SK-N-SH treated with all-trans-retinoic acid at 6 μM for 48 hours (cell line): ENCODE results near the gene TYW5.
"Not testable (repeated sequence)": the region's sequence is repeated elsewhere in the genome, so short reads cannot be mapped to it uniquely, and the experiment has no call there.

ENCODE experiments used
- ATAC-seq: fragments of 200-7000 bp; cut with Tn5 transposase; 3 replicates; pipeline ENCODE4 v1.9.1; 2020; ENCODE audit warnings: mild to moderate bottlenecking, moderate library complexity
- ARNTL ChIP-seq: fragments of 450-650 bp; formaldehyde crosslinking; IDR thresholded peaks from 2 replicates; pipeline ENCODE4 v1.5.0; 2020; ENCODE audit warnings: low read depth, mild to moderate bottlenecking, moderate library complexity, borderline replicate concordance
- BACH2 ChIP-seq: fragments of 250-450 bp; sonication (Bioruptor Pico); IDR thresholded peaks from 2 replicates; pipeline ENCODE4 v1.9.0; 2021; ENCODE audit warnings: mild to moderate bottlenecking, borderline replicate concordance
- CSDC2 ChIP-seq: fragments of 250-450 bp; sonication (Bioruptor Pico); IDR thresholded peaks from 2 replicates; pipeline ENCODE4 v1.5.0; 2020; ENCODE audit warnings: mild to moderate bottlenecking, moderate library complexity
- ESRRG ChIP-seq: fragments of 250-450 bp; sonication (Bioruptor Pico); IDR thresholded peaks from 2 replicates; pipeline ENCODE4 v1.6.1; 2021; ENCODE audit warnings: mild to moderate bottlenecking
- GLIS3 ChIP-seq: fragments of 250-450 bp; sonication (Bioruptor Pico); IDR thresholded peaks from 2 replicates; pipeline ENCODE4 v1.5.0; 2020; ENCODE audit warnings: mild to moderate bottlenecking, moderate library complexity
- ISL1 ChIP-seq: fragments of 250-450 bp; sonication (Bioruptor Pico); IDR thresholded peaks from 2 replicates; pipeline ENCODE4 v2.1.2; 2022; ENCODE audit warnings: mild to moderate bottlenecking, moderate library complexity
- OSR1 ChIP-seq: fragments of 250-450 bp; sonication (Bioruptor Pico); IDR thresholded peaks from 2 replicates; pipeline ENCODE4 v1.8.0; 2022; ENCODE audit warnings: moderate library complexity, mild to moderate bottlenecking, inconsistent platforms
- PATZ1 ChIP-seq: fragments of 250-450 bp; sonication (Bioruptor Pico); IDR thresholded peaks from 2 replicates; pipeline ENCODE4 v1.8.0; 2020; ENCODE audit warnings: mild to moderate bottlenecking, moderate library complexity, borderline replicate concordance
- PPARA ChIP-seq: fragments of 250-450 bp; sonication (Bioruptor Pico); IDR thresholded peaks from 2 replicates; pipeline ENCODE4 v1.5.0; 2020; ENCODE audit warnings: mild to moderate bottlenecking, borderline replicate concordance
- RARB ChIP-seq: fragments of 250-450 bp; sonication (Bioruptor Pico); IDR thresholded peaks from 2 replicates; pipeline ENCODE4 v1.8.0; 2021; ENCODE audit warnings: mild to moderate bottlenecking, moderate library complexity
- SNAI2 ChIP-seq: fragments of 250-450 bp; sonication (Bioruptor Pico); IDR thresholded peaks from 2 replicates; pipeline ENCODE4 v1.5.0; 2020; ENCODE audit warnings: mild to moderate bottlenecking, moderate library complexity
- TCF4 ChIP-seq: fragments of 250-450 bp; sonication (Bioruptor Pico); IDR thresholded peaks from 2 replicates; pipeline ENCODE4 v1.8.0; 2021; ENCODE audit warnings: mild to moderate bottlenecking, moderate library complexity, borderline replicate concordance
- TOX ChIP-seq: fragments of 250-450 bp; sonication (Bioruptor Pico); IDR thresholded peaks from 2 replicates; pipeline ENCODE4 v1.8.0; 2021; ENCODE audit warnings: mild to moderate bottlenecking, moderate library complexity, borderline replicate concordance
- ZFP30 ChIP-seq: fragments of 450-650 bp; formaldehyde crosslinking; IDR thresholded peaks from 2 replicates; pipeline ENCODE4 v1.5.0; 2022; ENCODE audit warnings: mild to moderate bottlenecking, moderate library complexity
- ZNF565 ChIP-seq: fragments of 450-650 bp; formaldehyde crosslinking; conservative IDR thresholded peaks from 2 replicates; pipeline ENCODE4 v1.5.0; 2020; ENCODE audit warnings: low read depth, mild to moderate bottlenecking, moderate library complexity
- ZNF70 ChIP-seq: fragments of 450-650 bp; formaldehyde crosslinking; IDR thresholded peaks from 2 replicates; pipeline ENCODE4 v1.5.0; 2020; ENCODE audit warnings: mild to moderate bottlenecking, moderate library complexity
- ZNF8 ChIP-seq: fragments of 450-650 bp; formaldehyde crosslinking; IDR thresholded peaks from 2 replicates; pipeline ENCODE4 v1.5.0; 2020; ENCODE audit warnings: mild to moderate bottlenecking, moderate library complexity
- TF ChIP-seq, protein P1 (sequence below): fragments of 250-450 bp; sonication (Bioruptor Pico); IDR thresholded peaks from 2 replicates; pipeline ENCODE4 v1.5.0; 2020; ENCODE audit warnings: mild to moderate bottlenecking, moderate library complexity
- TF ChIP-seq, protein P2 (sequence below): fragments of 250-450 bp; sonication (Bioruptor Pico); IDR thresholded peaks from 2 replicates; pipeline ENCODE4 v1.8.0; 2021; ENCODE audit warnings: low read depth, mild to moderate bottlenecking, moderate library complexity, borderline replicate concordance
- TF ChIP-seq, protein P3 (sequence below): fragments of 250-450 bp; sonication (Bioruptor Pico); IDR thresholded peaks from 2 replicates; pipeline ENCODE4 v1.5.1; 2021; ENCODE audit warnings: mild to moderate bottlenecking, moderate library complexity

The TYW5 gene

GRCh38 chr2:199923924-199924323 lies 31.4 kb downstream of the TYW5 start (continued):
- TF ChIP-seq, protein P1, sequence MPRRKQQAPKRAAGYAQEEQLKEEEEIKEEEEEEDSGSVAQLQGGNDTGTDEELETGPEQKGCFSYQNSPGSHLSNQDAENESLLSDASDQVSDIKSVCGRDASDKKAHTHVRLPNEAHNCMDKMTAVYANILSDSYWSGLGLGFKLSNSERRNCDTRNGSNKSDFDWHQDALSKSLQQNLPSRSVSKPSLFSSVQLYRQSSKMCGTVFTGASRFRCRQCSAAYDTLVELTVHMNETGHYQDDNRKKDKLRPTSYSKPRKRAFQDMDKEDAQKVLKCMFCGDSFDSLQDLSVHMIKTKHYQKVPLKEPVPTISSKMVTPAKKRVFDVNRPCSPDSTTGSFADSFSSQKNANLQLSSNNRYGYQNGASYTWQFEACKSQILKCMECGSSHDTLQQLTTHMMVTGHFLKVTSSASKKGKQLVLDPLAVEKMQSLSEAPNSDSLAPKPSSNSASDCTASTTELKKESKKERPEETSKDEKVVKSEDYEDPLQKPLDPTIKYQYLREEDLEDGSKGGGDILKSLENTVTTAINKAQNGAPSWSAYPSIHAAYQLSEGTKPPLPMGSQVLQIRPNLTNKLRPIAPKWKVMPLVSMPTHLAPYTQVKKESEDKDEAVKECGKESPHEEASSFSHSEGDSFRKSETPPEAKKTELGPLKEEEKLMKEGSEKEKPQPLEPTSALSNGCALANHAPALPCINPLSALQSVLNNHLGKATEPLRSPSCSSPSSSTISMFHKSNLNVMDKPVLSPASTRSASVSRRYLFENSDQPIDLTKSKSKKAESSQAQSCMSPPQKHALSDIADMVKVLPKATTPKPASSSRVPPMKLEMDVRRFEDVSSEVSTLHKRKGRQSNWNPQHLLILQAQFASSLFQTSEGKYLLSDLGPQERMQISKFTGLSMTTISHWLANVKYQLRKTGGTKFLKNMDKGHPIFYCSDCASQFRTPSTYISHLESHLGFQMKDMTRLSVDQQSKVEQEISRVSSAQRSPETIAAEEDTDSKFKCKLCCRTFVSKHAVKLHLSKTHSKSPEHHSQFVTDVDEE (CRISPR knock-in tag): no peak
- TF ChIP-seq, all 23 proteins: peak for 0

DNA sequence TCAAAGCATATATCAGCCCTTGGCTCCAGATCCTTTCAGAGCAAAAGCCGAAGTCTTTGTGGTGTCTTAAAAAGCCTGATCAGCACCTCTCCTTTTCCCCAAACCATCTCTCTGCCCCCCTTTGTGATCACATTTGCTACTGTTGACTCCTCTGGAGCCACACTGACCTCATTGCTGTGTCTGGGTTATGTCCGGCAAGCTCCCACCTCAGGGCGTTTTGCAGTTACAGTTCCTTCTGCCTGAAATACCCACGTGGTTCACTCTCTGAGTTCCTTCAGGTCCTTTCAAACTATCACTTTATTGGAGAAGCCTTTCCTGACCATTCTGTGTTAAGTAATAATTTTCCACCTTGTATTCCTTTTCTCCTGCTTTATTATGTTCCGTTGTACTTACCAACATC lies 32.4 kb downstream of the TYW5 start:
- ATAC-seq: peak; percentile 84
- TF ChIP-seq, protein P2, sequence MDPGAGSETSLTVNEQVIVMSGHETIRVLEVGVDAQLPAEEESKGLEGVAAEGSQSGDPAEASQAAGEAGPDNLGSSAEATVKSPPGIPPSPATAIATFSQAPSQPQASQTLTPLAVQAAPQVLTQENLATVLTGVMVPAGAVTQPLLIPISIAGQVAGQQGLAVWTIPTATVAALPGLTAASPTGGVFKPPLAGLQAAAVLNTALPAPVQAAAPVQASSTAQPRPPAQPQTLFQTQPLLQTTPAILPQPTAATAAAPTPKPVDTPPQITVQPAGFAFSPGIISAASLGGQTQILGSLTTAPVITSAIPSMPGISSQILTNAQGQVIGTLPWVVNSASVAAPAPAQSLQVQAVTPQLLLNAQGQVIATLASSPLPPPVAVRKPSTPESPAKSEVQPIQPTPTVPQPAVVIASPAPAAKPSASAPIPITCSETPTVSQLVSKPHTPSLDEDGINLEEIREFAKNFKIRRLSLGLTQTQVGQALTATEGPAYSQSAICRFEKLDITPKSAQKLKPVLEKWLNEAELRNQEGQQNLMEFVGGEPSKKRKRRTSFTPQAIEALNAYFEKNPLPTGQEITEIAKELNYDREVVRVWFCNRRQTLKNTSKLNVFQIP (CRISPR knock-in tag): no peak
- TF ChIP-seq, all 23 proteins: peak for 0

- TF ChIP-seq ESRRG (CRISPR knock-in tag) (no peak), CSDC2 (CRISPR knock-in tag) (no peak)
- ATAC-seq: no peak
These were observed 38.3 kb downstream of the TYW5 start for GRCh38 chr2:199916980-199917379.

DNA sequence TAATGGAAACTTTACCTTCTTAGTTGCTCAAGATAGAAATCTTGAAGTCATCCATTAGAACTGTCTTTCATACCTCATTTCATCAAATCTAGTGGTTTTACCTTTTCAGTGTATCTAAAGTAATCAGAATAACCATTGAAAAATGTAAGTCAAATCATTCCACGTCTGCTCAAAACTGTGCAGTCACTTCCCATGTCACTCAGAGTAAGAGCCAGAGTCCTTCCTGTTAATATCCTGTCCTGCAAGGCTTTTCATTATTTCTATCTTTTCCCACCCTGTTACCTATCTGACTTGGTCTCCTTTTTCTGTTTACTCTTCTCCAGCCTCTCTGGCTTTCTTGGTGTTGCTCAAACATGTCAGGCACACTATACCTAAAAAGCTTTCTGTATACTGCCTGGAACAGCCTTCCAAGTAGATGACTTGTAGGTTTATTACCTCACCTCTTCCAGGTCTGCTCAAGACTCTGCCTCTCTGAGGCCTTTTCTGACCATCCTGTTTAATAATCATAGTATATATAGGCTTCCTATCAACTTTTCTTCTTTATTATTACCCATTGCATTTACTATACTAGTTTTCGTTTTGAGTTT lies 40.8 kb downstream of the TYW5 start:
- TF ChIP-seq SNAI2 (CRISPR knock-in tag) (no peak), TOX (CRISPR knock-in tag) (no peak), ZNF565 (CRISPR knock-in tag) (no peak), ZFP30 (CRISPR knock-in tag) (no peak), CSDC2 (CRISPR knock-in tag) (no peak), GLIS3 (CRISPR knock-in tag) (no peak), BACH2 (CRISPR knock-in tag) (no peak), ZNF8 (CRISPR knock-in tag) (no peak), OSR1 (CRISPR knock-in tag) (no peak), ISL1 (CRISPR knock-in tag) (no peak), ARNTL (no peak), PATZ1 (no peak), PPARA (CRISPR knock-in tag) (no peak), TCF4 (CRISPR knock-in tag) (no peak), ZNF70 (CRISPR knock-in tag) (no peak), RARB (CRISPR knock-in tag) (no peak), ESRRG (CRISPR knock-in tag) (no peak)
- TF ChIP-seq, protein P3, sequence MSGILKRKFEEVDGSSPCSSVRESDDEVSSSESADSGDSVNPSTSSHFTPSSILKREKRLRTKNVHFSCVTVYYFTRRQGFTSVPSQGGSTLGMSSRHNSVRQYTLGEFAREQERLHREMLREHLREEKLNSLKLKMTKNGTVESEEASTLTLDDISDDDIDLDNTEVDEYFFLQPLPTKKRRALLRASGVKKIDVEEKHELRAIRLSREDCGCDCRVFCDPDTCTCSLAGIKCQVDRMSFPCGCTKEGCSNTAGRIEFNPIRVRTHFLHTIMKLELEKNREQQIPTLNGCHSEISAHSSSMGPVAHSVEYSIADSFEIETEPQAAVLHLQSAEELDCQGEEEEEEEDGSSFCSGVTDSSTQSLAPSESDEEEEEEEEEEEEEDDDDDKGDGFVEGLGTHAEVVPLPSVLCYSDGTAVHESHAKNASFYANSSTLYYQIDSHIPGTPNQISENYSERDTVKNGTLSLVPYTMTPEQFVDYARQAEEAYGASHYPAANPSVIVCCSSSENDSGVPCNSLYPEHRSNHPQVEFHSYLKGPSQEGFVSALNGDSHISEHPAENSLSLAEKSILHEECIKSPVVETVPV (CRISPR knock-in tag): no peak
- TF ChIP-seq, protein P2 (CRISPR knock-in tag): no peak
- TF ChIP-seq, protein P1 (CRISPR knock-in tag): no peak
- no peak for ATAC-seq

GRCh38 chr2:199912553-199913114 lies 42.7 kb downstream of the TYW5 start:
- ATAC-seq: not testable (repeated sequence)
